Esophagus muscularis mucosa (tissue), 4 donors: ENCODE measurements around the gene ADAMTS16. TPM values are rescaled to one million over a fixed set of nuclear protein-coding genes. Genes with fewer than 3 reads are reported as not detected.

Source experiments
- DNase-seq: peaks from one replicate; pipeline ENCODE4 v3.0.0-alpha.2; 2017; ENCODE audit errors: extremely low spot score
- H3K27ac ChIP-seq, 4 donors: fragments of 200-600 bp; sonication (generic); replicated peaks in 1 of 4; 1 replicate in 3 of 4; 2 replicates in 1 of 4; pipeline ENCODE4 v1.5.1; 2016 to 2019; ENCODE audit warnings: mild to moderate bottlenecking in 1 of 4
- H3K27me3 ChIP-seq, 4 donors: fragments of 200-600 bp; sonication (generic); one replicate each; pipeline versions ENCODE4 v1.5.1 to v1.6.0; 2016 to 2019
- H3K36me3 ChIP-seq, 4 donors: fragments of 200-600 bp; sonication (generic); one replicate each; pipeline ENCODE4 v1.5.1; 2016 to 2019
- H3K4me1 ChIP-seq, 4 donors: fragments of 200-600 bp; sonication (generic); one replicate each; pipeline ENCODE4 v1.5.1; 2016 to 2019
- H3K4me3 ChIP-seq, 4 donors: fragments of 200-600 bp; sonication (generic); 1 replicate in 2 of 4; 2 replicates in 2 of 4; pipeline ENCODE4 v1.5.1; 2016 to 2019; ENCODE audit warnings: mild to moderate bottlenecking in 4 of 4, moderate library complexity in 1 of 4
- H3K9me3 ChIP-seq, 4 donors: fragments of 200-600 bp; sonication (generic); 1 replicate in 3 of 4; 2 replicates in 1 of 4; pipeline ENCODE4 v1.5.1; 2016 to 2019
- EP300 ChIP-seq: sonication (generic); formaldehyde crosslinking; IDR thresholded peaks from one replicate; pipeline ENCODE4 v1.6.1; 2017; ENCODE audit warnings: antibody characterized with exemption
- POLR2A ChIP-seq: fragments of 450-650 bp; IDR thresholded peaks from one replicate; pipeline ENCODE4 v1.6.1; 2017; ENCODE audit warnings: antibody characterized with exemption, moderate library complexity, mild to moderate bottlenecking, low read depth
- POLR2AphosphoS5 ChIP-seq, 2 donors: sonication (generic); formaldehyde crosslinking; IDR thresholded peaks; one replicate each; pipeline ENCODE4 v1.6.1; 2017; ENCODE audit warnings: antibody characterized with exemption in 2 of 2
- WGBS: methylation state at CpG from one replicate; pipeline ENCODE4 v1.1.5; 2018; 5-methylcytosine and 5-hydroxymethylcytosine counted together
- intact Hi-C: fragments of 100-400 bp; cut with DNase I; formaldehyde crosslinking; loops from one replicate; pipeline ENCODE4 v1.15.1; 2023
- total RNA-seq, 4 donors: library from RNA; depleted of rRNA; stranded (reverse); fragments of >200 nt; gene quantifications; one replicate each; pipeline versions ENCODE4 v1.1.0 to v1.2.1, GENCODE V29; 2016
- TF ChIP-seq, protein P1 (sequence below), 3 experiments: fragments of 200-600 bp in 2 of 3; fragments of 450-650 bp in 1 of 3; sonication (generic) in 2 of 3; IDR thresholded peaks; one replicate each; pipeline ENCODE4 v1.5.1; 2017 to 2019; ENCODE audit warnings: antibody characterized with exemption in 3 of 3, mild to moderate bottlenecking in 2 of 3, moderate library complexity in 1 of 3

ADAMTS16 gene
- total RNA-seq, 4 donors from 2014 or later: 0.42 to 1.1 (median 0.50) TPM; not detected in 1

- WGBS: 87% methylated on average over 4 of the region's 4 CpGs
- no peaks in the 10 kb centered on the region for H3K27me3 ChIP-seq
- H3K4me3 ChIP-seq: no peak overlapping the region
- H3K36me3 ChIP-seq: no peaks in the 10 kb centered on the region
- H3K9me3 ChIP-seq: no peaks in the 10 kb centered on the region
- peaks cover 0 to 3% (median 0%) of the 10 kb centered on the region in 4 donors for H3K4me1 ChIP-seq
- DNase-seq: no peak
- intact Hi-C loops: no loop called here
- TF ChIP-seq EP300 (no peak), POLR2AphosphoS5 (IDR thresholded peaks at IDR 0.05) (no peak), POLR2A (no peak)
- TF ChIP-seq, protein P1, sequence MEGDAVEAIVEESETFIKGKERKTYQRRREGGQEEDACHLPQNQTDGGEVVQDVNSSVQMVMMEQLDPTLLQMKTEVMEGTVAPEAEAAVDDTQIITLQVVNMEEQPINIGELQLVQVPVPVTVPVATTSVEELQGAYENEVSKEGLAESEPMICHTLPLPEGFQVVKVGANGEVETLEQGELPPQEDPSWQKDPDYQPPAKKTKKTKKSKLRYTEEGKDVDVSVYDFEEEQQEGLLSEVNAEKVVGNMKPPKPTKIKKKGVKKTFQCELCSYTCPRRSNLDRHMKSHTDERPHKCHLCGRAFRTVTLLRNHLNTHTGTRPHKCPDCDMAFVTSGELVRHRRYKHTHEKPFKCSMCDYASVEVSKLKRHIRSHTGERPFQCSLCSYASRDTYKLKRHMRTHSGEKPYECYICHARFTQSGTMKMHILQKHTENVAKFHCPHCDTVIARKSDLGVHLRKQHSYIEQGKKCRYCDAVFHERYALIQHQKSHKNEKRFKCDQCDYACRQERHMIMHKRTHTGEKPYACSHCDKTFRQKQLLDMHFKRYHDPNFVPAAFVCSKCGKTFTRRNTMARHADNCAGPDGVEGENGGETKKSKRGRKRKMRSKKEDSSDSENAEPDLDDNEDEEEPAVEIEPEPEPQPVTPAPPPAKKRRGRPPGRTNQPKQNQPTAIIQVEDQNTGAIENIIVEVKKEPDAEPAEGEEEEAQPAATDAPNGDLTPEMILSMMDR (IDR thresholded peaks at IDR 0.05): no peak
- H3K27ac ChIP-seq: no peak overlapping the region
Measured at GRCh38 chr5:5330728-5331452, 190.8 kb downstream of the ADAMTS16 start.

DNA sequence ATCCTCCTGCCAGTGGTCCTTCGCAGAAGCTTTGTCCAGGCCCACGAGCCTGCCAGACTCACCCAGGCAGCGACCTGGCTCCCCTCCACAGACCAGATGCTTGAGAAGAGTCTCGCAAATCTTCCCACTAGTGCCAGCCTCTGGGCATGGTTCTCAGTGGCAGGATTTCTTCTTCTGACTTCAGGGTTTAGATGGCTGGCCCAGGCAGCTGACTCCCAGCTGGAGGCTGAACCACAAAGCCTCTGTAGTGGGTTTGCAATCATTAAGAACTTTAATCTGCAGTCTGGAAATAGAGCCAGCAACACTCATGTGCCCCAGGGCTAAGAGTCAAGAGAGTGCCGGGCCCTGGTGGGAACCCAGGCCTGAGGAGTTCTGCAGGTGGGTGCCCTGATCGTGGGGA is 191.7 kb downstream of the ADAMTS16 start:
- TF ChIP-seq, protein P1 (IDR thresholded peaks at IDR 0.05): no peak
- no peak for TF ChIP-seq EP300
- no peak for TF ChIP-seq POLR2A
- no peaks in the 10 kb centered on the region for H3K36me3 ChIP-seq
- intact Hi-C loops: no loop called here
- no peaks in the 10 kb centered on the region for H3K27me3 ChIP-seq
- DNase-seq: no peak
- no peak overlapping the region for H3K4me3 ChIP-seq
- peaks cover 0 to 4% (median 0%) of the 10 kb centered on the region in 4 donors for H3K4me1 ChIP-seq
- 83% methylated on average over 2 of the region's 6 CpGs for WGBS
- no peak overlapping the region for H3K27ac ChIP-seq
- no peaks in the 10 kb centered on the region for H3K9me3 ChIP-seq

DNA sequence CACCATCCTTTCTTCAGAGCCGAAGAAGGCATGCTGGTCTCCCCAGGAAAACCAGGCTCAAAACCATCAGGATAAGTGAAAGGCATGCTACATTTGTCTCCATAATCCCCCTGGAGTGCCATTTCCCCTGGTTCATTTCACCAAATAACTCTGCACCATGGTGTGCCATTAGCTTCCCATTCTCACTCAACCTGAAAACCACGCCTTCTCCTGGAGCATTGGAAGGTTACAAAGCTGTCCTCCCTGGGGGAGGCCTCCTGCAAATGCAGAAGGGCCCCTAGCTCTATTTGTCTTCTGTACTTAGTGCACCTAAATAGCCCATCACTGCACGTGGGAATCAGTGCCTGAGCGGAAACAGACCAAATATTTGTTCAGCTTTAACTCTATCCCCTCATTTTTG is 192.2 kb downstream of the ADAMTS16 start:
- TF ChIP-seq, protein P1 (IDR thresholded peaks at IDR 0.05): no peak
- TF ChIP-seq POLR2A (no peak), EP300 (no peak), POLR2AphosphoS5 (IDR thresholded peaks at IDR 0.05) (no peak)
- Histone ChIP-seq H3K27ac (no peak overlapping the region), H3K27me3 (no peaks in the 10 kb centered on the region), H3K9me3 (no peaks in the 10 kb centered on the region), H3K36me3 (no peaks in the 10 kb centered on the region), H3K4me3 (no peak overlapping the region), H3K4me1 (peaks cover 0 to 4% (median 0%) of the 10 kb centered on the region in 4 donors)
- intact Hi-C loops: no loop called here
- WGBS: 84% methylated on average over 4 of the region's 4 CpGs
- DNase-seq: no peak

DNA sequence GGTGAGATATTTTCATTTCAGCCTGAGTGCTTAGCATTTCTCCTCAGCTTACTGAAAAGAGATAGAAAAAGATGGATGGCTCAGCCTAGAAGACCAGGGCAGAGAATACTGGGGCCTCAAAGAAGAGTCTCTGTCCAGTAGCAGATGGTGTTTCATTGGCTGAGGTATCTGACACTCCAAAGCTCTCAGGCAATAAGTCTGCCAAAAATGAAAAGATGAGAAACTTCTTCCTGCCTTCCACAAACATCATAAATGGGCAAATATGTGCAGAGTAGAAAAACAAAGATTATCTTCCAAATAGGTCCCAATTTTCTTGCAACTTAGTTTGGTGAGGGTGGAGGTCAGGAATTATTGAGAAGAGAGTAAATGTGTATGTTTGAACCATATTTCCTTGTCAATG is 195.0 kb downstream of the ADAMTS16 start:
- Histone ChIP-seq H3K4me1 (peaks cover 0 to 4% (median 0%) of the 10 kb centered on the region in 4 donors), H3K36me3 (no peaks in the 10 kb centered on the region), H3K4me3 (no peak overlapping the region), H3K27ac (no peak overlapping the region), H3K9me3 (no peaks in the 10 kb centered on the region), H3K27me3 (no peaks in the 10 kb centered on the region)
- DNase-seq: no peak
- intact Hi-C loops: no loop called here
- TF ChIP-seq, protein P1 (IDR thresholded peaks at IDR 0.05): no peak
- no peak for TF ChIP-seq POLR2AphosphoS5 (IDR thresholded peaks at IDR 0.05)
- no peak for TF ChIP-seq POLR2A
- no peak for TF ChIP-seq EP300
